CD4-positive, alpha-beta T cell treated with Interferon gamma for 1 hour (primary cell): Measurements from ENCODE around the gene NCMAP.
A peak's percentile ranks its signal among the peaks of the same experiment; 100 is the strongest.

Source experiments
- DNase-seq: peaks from one replicate; pipeline ENCODE4 v3.0.0-alpha.2; 2020

Gene NCMAP

DNA sequence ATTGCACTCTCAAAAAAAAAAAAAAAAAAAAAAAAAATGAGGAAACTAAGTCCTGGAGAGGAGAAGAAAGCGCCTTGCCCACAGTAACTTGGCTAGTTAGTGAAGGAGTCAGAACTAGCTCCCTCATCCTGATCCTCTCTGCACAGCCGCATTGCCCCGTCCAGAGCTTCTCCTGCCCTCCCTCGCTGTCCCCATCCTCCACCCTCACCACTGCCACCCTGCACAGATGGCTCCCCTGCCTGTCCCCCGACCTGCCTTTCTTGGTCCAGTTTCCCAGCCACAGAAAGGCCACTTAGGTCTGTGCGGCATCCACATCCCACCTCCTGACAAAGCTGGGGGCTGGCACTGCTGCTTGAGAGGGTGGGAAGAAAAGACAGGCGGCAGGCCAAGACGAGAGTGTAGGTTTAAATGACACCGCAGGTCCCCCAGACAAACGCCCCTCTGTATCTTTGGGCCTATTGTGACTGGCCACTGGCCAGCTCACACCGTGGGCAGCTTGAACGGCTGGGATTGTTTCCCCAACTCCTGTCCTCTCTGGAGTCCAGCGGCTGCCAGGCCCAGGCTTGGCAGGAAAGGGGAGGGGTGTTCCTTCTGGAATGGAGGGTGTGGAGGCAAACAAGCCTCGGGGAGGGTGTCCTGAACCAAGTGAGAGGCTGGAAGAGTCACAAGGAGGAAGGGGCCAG, 20.2 kb downstream of the NCMAP start:
- DNase-seq, result no peak

DNA sequence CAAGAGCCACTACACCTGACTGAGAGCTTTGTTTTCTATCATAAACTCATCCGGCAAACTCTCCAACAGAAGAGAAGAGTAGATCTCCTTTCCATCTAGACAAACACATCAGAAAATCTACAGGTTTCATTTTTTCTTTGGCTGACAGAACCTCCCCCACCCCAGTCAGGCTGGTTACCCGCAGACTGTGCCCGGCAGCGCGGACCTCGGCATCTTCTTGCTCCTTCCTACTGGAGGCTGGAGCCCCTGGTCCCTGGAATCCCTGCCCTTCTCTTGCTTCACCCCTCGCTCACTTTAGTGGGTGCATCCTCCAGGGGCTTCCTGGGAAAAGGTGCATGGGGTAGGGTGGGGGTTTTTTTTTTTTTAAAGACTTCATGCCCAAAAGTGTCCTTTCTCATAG, 23.0 kb downstream of the NCMAP start:
- DNase-seq, result no peak

DNA sequence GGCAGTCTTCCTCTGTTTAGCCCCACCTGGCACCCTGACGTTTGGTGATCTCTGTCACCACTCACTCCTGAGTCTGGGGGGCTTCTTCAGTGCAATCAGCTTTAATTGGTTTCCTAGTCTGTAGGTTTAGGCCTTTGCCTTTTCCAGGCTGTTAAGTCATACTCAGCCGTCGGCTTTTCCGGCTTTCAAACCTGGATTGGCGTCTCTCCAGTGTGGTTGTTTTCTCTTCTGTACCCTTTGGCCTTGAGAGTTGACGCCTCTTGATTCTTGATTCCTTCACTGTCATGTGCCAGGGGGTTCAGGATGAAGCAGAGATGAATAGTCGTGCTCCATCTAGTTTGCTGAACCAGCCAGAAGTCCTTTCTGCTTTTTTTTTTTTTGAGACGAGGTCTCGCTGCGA, 24.9 kb downstream of the NCMAP start:
- no peak for DNase-seq

DNA sequence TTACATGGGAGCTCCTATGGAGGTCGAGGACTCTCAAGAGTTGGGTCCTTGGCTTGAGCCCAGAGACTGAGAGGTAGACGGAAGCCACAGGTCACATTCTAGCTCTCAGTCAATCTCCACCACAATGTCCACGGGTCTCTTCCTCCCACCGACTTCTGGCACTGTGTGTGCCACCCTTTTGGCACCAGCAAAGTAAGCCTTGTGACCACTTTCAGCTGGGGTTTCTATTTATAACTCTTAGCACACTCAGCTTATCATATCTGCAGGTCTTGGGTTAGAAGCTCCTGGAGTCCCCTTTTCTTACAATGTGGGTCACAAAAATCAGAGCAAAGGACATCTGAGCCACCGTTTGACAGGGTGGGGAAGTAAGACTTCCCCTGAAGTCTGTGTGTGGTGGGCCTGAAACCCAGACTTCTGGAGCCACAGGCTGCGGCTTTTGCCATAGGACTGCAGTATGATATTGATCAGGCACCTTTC, 28.3 kb downstream of the NCMAP start:
- DNase-seq, result no peak

DNA sequence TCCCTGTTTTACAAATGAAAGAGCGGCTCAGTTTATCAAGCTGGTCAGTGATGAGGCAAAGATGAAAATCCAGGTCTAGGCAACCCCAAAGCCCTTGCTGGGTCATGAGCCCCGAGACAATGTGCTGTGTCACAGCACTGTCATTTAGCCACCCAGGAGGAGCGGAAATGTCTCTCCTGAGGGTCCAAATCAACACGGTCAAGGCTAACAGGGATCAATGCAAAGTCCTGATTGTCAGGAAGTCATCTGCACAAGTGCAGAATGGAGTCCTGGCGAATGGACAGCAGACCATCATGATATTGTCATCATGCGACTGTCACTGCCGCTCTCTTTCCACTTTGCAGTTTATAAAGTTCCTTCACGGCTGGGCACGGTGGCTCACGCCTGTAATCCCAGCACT, 30.2 kb downstream of the NCMAP start:
- no peak for DNase-seq

DNA sequence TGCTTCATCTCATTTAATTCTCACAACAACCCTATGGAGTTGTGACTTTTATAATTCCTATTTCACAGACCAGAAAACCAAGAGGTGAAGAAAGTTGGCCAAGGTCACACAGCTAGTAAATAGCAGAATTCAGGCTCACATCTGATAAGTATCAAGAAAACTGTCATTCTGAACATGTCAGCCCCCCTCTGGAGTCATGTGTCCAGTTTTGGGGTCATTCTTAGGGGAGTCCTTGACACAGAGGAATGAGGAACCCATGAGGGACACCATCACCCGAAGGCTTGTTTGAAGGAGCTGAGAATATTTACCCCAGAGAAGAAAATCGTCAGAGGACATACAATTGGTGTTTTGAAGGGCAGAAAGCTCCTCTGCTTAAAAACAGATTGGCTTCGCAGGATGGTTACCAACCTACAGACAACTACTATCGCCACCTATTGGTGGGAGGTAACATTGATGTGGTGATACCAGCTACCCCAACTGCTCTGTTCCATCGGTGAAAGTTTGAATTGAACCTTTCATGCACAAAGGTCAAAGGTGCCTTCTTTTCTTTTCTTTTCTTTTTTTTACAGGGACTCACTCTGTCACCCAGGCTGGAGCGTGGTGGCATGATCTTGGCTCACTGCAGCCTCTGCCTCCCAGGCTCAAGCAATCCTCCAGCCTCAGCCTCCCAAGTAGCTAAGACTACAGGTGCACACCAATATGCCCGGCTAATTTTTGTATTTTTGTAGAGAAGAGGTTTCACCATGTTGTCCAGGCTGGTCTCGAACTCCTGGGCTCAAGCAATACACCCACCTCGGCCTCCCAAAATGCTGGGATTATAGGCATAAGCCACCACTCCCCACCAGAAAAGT, 31.3 kb downstream of the NCMAP start:
- DNase-seq, result peak; percentile 51

DNA sequence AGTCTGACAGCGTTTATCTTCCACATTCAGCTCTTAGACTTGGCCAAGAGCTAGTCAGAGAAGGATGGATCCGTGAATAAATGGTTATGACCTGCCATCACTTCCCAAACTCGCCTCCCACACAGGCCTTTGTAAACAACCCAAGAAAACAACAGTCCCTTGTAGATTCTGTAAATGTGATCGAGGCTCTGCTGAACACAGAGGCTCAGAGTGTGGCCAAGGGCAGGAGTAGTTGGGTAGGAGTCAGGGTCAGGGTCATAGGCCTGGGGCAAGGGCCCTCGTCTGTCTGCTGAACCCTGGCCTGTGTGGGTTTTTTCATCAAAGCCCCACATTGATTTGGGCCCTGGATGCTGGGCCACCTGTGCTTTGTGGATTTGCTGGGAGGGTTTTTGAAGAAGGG, 32.7 kb downstream of the NCMAP start:
- DNase-seq, result no peak

DNA sequence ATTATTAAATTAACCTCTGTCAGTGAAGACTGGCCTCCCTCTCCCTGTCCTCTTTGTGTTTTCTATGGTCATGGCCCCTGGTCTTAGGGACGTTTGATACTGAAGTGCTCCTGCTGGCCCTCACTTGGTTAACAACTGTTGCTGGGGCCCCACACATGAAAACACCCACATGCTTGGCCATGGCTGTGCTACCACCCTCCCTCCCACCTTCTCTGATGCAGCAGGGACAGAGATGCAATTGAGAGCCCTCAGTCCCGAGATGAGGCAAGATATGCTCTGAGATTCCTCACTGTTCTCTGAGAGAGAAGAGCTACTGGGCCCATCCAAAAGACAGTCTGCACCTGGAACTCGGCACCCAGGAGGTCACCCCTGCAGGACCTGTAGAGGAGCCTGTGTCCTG, 33.3 kb downstream of the NCMAP start:
- DNase-seq, result no peak

DNA sequence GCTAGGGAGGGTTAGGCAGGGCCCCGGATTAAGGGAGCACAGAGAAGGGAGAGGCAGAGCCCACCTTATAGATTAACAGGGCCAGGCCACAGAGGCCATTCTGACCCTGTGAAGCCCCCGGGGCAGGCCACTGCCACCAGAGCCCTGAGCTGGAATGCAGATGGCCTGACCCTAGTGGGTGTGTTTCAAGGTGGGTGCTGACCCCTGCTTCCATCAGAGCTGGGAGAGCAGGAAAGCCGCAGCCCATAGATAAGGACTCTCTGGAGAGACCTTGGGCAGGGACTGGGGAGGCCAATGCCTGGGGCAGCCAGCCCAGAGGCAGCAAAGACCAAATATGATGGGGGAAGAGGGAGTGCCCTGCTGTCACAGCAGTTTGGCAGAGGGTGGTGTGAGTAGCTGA, 35.9 kb downstream of the NCMAP start:
- DNase-seq, result no peak

DNA sequence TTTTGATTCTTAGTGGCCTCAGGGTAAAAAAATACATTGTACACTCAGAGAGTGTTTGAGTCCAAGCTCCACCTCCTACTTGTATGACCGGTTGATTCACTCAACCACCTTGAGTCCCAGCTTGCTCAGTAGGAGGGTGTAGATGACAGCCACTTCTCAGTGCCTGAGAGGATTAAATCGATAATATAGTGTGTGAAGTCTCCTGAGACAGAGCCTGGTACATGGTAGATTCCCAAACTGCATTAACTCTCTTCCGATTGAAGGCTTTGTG, 38.4 kb downstream of the NCMAP start:
- DNase-seq, result no peak

DNA sequence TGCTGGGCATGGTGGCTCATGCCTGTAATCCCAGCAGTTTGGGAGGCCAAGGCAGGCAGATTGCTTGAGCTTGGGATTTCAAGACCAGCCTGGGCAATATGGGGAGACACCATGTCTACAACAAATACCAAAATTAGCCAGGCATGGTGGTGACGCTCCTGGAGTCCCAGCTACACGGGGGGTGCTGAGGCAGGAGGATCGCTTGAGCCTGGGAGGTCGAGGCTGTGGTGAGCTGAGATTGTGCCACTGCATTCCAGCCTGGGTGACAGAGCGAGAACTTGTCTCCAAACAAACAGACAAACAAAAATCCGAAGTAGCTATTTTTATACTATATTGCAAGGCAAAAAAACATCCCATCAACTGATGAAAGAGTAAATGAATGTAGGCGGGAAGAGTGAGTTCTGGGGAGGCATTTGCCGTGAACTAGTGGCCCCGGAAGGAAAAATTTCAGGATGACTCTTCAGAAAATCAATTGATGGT, 40.6 kb downstream of the NCMAP start:
- no peak for DNase-seq

DNA sequence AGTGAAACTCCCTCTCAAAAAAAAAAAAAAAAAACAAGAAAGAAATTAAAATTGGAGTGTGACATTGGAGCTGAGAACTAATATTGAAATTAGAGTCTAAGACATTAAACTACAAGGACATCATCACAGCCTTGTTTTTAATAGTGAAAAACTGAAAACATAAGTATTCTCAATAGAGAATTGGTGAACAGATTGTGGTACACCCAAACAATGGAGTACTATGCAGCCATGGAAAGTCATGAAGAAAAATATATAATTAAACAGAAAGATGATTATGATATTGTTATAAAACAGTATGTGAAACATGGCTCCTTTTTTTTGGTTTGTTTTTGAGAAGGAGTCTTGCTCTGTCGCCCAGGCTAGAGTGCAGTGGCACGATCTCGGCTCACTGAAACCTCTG, 43.4 kb downstream of the NCMAP start:
- DNase-seq, result no peak

DNA sequence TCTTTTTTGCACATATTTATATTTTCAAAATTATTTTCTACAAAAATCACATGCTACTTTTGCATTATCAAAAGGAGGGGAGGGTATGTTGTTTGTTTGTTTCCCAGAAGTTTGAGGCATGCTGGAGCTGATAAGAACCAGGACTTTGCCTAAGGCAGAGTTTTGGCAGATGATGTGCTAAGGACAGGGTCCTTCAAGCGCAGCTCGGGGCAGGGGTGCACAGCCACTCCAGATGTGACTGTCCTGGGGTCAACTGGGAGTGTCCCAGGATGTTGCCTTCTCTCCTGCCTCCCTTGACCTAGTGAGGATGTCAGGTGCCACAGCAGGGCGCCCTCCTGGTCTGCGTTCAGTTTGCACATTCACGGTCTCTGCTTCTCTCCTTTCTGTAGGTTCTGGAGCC, 44.7 kb downstream of the NCMAP start:
- DNase-seq, result no peak

DNA sequence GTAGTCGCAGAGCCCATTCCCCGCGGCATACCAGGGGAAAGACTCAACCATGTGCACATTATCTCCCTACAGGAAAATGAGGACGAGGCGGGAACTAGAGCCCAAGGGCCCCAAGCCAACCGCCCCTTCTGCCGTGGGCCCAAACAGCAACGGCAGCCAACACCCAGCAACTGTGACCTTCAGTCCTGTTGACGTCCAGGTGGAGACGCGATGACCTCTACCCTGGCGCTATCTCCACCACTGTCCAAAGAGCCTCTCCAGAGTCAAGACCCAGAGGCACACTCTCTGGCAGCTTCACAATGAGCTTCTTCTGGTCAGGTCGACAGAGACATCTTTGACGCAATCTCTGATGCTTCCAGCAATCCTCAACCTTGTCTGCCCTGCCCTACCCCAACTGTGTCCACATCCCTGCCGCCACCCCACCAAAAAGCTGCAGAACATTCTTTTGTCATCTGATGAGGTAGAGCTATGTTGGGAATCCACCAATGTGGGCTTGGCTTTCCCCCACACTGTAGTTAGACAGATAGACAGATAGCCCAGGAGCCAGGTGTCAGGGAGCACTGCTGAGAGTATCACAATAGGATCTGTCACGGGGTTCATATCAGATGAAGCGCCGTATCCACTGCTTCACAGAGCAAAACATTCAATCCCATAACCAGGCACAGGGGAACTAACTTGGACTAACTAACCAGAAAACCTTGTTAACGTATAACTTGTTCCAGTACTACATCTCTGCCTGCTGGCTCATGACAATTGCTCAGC, 49.8 kb downstream of the NCMAP start:
- DNase-seq, result no peak

DNA sequence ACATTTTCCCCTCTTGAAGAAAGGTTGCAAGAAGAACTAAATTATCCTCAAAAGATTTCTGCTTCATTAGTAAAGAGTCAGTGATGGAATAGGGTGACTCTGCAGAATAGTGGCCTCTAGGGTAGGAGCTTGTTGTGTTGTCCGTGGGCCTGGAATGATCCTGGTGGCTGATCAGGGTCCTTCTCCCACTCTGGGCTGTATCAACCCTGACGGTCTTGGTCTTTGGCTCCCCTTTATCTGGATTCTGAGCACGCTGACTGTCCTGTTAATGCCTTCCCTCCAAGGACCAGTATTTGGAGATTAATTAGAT, 50.4 kb downstream of the NCMAP start:
- no peak for DNase-seq

DNA sequence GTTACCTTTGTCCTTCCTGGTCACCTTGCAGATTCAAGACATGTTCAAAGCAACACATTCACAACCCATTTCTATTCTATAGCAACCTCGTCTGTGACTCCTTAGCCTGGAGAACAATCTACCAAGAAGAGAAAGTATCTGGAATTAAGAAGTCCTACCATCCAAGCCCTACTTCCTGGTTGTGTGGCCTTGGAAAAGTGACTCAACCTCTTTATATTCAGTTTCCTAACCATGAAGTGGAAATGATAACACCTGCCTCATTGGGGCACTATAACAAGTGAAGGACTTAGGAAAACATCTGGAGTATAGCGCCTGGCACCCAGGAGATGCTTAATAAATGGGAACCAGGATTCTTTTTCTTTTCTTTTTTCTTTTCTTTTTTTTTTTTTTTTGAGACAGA, 50.7 kb downstream of the NCMAP start:
- no peak for DNase-seq

DNA sequence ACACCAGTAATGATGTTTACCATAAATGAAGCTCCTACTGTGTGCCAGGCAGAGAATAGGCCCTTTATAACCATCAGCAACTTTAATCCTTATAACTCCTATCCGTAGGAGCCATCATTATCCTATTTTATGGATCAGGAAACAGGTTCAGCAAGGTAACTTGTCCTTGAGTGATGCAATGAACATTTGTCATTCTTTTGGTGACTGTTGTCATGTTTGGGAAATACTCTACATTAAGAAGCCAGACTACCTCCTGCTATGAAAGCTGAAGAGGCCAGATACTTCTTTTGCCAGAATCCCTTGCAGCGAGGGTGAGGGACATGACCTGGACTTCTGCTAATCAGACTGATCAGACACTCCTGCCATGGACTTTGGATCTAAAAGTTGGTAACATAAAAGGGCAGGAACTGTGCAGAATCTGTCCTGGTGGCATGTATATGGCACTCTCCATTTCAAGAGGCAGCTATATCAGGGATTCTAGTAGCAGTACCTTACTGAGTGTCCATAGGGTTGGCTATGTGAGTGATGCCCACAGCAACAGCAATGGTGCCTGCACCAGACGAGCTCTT, 54.1 kb downstream of the NCMAP start:
- no peak for DNase-seq

DNA sequence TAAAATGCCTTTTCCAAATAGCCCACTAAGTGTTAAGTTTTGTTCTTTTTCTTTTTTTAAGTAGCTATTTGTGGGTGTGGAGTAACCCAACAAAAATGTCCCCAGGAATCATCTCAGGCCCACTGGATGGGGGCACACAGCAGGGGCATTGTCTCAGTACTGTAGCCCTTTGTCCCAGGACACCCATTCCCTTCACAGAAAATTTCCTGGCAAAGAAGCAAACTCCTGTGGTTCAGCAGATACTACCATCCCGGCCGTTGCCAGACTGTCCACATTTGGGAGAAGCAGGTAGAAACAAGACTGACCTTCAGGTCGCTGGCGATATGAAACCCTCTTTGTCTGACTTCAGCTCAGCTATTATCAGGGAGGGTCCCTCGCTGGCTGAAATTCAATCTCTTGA, 63.5 kb downstream of the NCMAP start:
- no peak for DNase-seq

DNA sequence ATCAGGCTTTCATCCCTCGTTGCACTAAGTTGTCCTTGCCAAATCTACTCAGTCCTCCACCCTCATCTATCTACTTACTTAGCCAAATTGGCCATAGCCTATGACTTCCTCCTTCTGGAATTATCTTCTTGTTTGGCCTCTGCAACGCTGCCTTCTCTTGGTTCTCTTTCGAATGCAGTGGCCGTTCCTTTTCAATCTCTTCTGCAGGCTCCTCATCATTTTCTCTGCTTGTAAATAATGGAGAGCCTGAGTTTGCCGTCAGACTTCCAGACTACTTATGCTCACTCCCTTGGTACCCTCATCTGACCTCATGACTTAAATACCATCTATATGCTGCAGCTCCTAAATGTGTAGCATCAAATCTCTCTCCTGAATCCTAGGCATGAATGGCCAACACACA, 64.8 kb downstream of the NCMAP start:
- no peak for DNase-seq

DNA sequence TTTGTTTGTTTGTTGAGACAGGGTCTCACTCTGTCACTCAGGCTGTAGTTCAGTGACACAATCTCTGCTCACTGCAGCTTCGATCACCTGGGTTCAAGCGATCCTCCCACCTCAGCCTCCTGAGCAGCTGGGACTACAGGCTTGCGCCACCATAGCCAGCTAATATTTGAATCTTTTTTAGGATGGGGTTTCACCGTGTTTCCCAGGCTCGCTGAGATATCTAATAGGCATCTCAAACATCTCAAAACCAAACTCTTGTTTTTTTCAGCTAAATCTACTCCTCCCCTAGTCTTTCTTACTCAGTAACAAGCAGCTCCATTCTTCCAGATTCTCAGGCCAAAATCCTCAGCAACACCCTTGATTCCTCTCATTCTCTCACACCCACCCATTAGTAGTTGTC, 65.2 kb downstream of the NCMAP start:
- DNase-seq, result no peak

DNA sequence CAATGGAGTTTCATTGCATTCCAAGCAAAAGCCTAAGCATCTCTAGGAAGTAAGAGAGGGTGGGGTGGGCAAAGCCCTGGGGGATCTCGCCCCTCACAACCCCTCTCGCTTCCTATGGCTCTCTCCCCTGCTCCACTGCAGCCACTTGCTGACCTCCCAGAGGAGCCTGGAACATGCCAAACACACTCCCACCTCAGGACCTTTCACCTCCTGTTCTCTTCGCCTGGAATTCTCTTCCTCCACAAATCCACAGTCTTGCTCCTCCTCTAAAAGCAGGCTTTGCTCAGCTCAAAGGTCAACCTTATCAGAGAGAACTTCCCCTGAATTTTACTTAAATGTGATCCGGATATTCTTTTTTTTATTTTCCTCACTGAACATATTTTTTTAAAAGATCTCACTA, 66.3 kb downstream of the NCMAP start:
- no peak for DNase-seq

DNA sequence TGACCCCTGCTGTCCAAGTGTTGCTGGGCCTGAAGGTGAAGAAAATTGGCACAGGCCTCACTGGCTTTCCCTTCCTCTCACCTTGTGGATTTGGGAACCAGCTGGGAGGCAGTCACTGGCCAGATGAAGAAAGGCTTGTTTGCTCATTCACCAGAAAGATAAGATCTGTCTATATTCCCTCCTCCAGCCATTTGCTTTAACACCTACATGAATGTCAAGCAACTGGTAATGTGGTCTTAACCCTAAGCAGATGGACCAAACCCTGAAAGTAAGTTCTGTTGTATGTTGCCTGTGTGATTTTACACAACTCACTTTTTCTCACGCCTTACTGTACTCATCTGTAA, 76.9 kb downstream of the NCMAP start:
- DNase-seq, result no peak

DNA sequence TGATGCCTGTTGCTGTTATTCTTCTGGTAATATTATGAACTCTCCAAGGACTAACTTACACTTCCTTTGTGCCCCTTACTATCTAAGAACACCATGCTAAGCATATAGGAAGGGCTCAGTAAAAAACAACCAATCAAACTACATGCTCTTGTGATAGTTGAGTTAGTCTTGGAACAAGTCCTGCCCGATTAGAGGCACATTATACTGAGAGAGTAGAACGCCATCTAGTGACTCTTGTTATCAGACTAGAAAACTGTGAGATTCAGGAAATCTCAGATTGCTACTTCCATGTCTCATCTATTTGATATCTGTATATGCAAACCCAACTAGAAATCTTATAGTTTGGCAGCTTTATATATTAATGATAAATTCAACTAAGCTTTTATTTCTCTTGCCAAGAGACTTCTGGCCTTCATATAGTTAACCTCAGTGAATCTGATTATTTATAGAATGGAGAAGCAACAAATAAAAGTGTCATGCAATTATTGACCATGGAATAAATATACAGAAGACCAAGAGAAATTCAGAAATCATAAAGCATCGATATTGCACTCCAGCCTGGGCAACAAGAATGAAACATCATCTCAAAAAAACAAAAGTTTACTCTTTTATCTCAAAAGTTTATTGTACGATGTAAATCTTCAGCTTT, 79.4 kb downstream of the NCMAP start:
- no peak for DNase-seq
